Testis (tissue), 3 donors: ENCODE measurements around the gene FZD2. TPM values are rescaled to one million over a fixed set of nuclear protein-coding genes. Genes with fewer than 3 reads are reported as not detected.
A peak's percentile ranks its signal among the peaks of the same experiment; 100 is the strongest.

Experiments
- DNase-seq: peaks from one replicate; pipeline ENCODE4 v3.0.0-alpha.2; 2019
- H3K27ac ChIP-seq, 2 donors: fragments of 200-600 bp; sonication (generic); one replicate each; pipeline ENCODE4 v1.5.1; 2019
- H3K27me3 ChIP-seq: fragments of 200-600 bp; sonication (generic); one replicate; pipeline ENCODE4 v1.5.1; 2019
- H3K36me3 ChIP-seq: fragments of 200-600 bp; sonication (generic); one replicate; pipeline ENCODE4 v1.5.1; 2017; ENCODE audit warnings: low read depth; ENCODE audit errors: missing control alignments
- H3K4me1 ChIP-seq: fragments of 200-600 bp; sonication (generic); one replicate; pipeline ENCODE4 v1.5.1; 2019
- H3K4me3 ChIP-seq, 2 donors: fragments of 200-600 bp; sonication (generic); one replicate each; pipeline ENCODE4 v1.5.1; 2017 to 2019
- H3K9me3 ChIP-seq: fragments of 200-600 bp; sonication (generic); one replicate; pipeline ENCODE4 v1.5.1; 2017
- CTCF ChIP-seq, 3 experiments: fragments of 450-650 bp in 2 of 3; fragments of 200-600 bp in 1 of 3; sonication (generic) in 1 of 3; IDR thresholded peaks; one replicate each; pipeline ENCODE4 v1.5.1; 2016 to 2019; ENCODE audit warnings: antibody characterized with exemption in 3 of 3, mild to moderate bottlenecking in 2 of 3, moderate library complexity in 1 of 3
- POLR2A ChIP-seq: fragments of 450-650 bp; IDR thresholded peaks from one replicate; pipeline ENCODE4 v1.6.1; 2017; ENCODE audit warnings: antibody characterized with exemption, mild to moderate bottlenecking, moderate library complexity
- WGBS, 2 donors: methylation state at CpG; one replicate each; pipeline ENCODE4 v1.1.5; 2018; 5-methylcytosine and 5-hydroxymethylcytosine counted together
- intact Hi-C: fragments of 100-400 bp; cut with DNase I; formaldehyde crosslinking; loops from one replicate; pipeline ENCODE4 v1.15.1; 2023; ENCODE audit warnings: low total_unique reads
- polyA plus RNA-seq: library from polyadenylated mRNA; stranded (reverse); fragments of 350-450 nt; fragmentation: Illumina TruSeq; extraction: RNeasy Lipid Tissue Mini Kit (QIAGEN cat#74804); gene quantifications from one replicate; pipeline ENCODE4 v1.2.3, GENCODE V29; 2014; ENCODE audit warnings: low read depth, low replicate concordance; ENCODE audit not compliant: insufficient read depth
- total RNA-seq, 2 donors: library from RNA; depleted of rRNA; stranded (reverse); fragments of >200 nt; gene quantifications; one replicate each; pipeline ENCODE4 v1.2.3, GENCODE V29; 2016

FZD2 gene
- total and polyA plus RNA-seq, 3 donors from 2014 or later: 4.2 to 9.1 (median 6.1) TPM

DNA sequence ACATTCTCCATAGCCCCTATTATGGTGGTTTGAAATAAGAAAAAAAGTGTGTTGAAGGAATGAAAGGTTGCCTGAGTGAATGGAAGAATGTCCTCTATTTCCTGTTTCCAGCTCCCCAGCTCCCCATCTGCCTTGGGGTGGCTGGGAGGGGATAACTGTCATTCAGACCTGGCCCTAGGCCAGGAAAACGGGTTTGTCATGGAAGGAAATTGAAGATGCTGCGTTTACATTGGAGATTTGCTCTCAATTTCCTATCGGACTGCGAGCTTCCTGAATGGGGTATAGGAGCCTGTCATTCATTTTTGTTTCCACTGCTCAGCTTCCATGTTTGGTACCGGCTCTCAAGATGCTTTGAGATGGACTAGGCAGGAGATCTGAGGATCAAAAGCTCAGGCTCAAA is 2.2 kb upstream of the FZD2 start:
- no peak for DNase-seq
- no peaks in the 10 kb centered on the region for H3K9me3 ChIP-seq
- no peak overlapping the region for H3K27ac ChIP-seq
- peaks cover 4% of the 10 kb centered on the region for H3K4me1 ChIP-seq
- H3K4me3 ChIP-seq: no peak overlapping the region
- no peak for TF ChIP-seq CTCF (IDR thresholded peaks at IDR 0.05)
- no peak for TF ChIP-seq POLR2A
- intact Hi-C loops: no loop called here
- 71 to 75% methylated on average over 5 of the region's 5 CpGs for WGBS, 2 donors
- H3K27me3 ChIP-seq: no peaks in the 10 kb centered on the region
- H3K36me3 ChIP-seq: no peaks in the 10 kb centered on the region

DNA sequence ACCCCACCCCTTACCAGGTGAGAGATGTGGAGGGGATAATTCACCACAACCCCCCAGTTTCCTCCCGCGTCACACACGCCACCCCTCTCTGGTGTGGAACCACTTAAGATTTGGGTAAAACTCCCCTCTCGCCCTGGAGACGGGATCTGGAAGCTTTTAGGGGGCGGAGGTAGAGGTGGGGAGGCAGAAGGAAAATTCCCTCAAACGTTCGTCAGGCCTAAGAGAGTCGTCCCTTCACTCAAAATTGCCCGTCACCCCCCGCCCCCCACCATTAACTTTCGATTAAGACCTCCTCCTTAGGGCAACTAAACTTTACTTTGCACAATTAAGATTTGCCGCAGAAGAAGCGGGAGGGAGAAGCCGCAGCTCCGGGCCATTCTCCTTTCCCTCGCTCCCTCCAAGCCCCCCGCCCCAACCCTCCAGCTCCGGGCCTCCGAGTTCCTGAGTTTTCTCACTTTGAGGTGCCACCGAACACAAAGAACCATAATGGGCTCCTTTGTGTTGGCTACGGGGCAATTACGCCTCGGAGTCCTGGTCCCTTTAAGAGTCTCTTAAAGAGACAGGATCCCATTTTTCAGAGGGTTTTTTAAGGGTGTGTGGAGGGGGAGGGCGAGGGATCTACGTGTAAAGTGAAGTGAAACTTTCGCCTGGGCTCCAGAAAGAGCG is 985 bp upstream of the FZD2 start:
- Histone ChIP-seq H3K27me3 (no peaks in the 10 kb centered on the region), H3K36me3 (no peaks in the 10 kb centered on the region), H3K9me3 (no peaks in the 10 kb centered on the region), H3K4me1 (peaks cover 4% of the 10 kb centered on the region), H3K4me3 (peak overlapping the region; percentile 69 to 74), H3K27ac (peak overlapping the region; percentile 28 to 91)
- TF ChIP-seq CTCF (IDR thresholded peaks at IDR 0.05) (no peak), POLR2A (no peak)
- 0 to 1% methylated on average over 28 of the region's 28 CpGs for WGBS, 2 donors
- DNase-seq: peak; percentile 63
- intact Hi-C loops: no loop called here

GRCh38 chr17:44557651-44558285 is 484 bp downstream of the FZD2 start:
- Histone ChIP-seq H3K36me3 (no peaks in the 10 kb centered on the region), H3K27ac (peak overlapping the region in 1 of 2 donors; percentile 56), H3K4me1 (peaks cover 4% of the 10 kb centered on the region), H3K9me3 (no peaks in the 10 kb centered on the region), H3K4me3 (peak overlapping the region; percentile 69 to 74), H3K27me3 (no peaks in the 10 kb centered on the region)
- WGBS, 2 donors: 1% methylated on average over 55 of the region's 69 CpGs; no CpG with 5 or more reads in 1 of the 2 donors
- intact Hi-C loops: no loop called here
- peak; percentile 63 for DNase-seq
- no peak for TF ChIP-seq POLR2A
- TF ChIP-seq CTCF (IDR thresholded peaks at IDR 0.05): no peak

DNA sequence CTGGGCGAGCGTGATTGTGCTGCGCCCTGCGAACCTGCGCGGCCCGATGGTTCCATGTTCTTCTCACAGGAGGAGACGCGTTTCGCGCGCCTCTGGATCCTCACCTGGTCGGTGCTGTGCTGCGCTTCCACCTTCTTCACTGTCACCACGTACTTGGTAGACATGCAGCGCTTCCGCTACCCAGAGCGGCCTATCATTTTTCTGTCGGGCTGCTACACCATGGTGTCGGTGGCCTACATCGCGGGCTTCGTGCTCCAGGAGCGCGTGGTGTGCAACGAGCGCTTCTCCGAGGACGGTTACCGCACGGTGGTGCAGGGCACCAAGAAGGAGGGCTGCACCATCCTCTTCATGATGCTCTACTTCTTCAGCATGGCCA is 1.0 kb downstream of the FZD2 start:
- Histone ChIP-seq H3K27me3 (no peaks in the 10 kb centered on the region), H3K36me3 (no peaks in the 10 kb centered on the region), H3K27ac (no peak overlapping the region), H3K4me3 (peak overlapping the region; percentile 69 to 74), H3K4me1 (peaks cover 4% of the 10 kb centered on the region), H3K9me3 (no peaks in the 10 kb centered on the region)
- no peak for DNase-seq
- intact Hi-C loops: no loop called here
- 37 to 59% methylated on average over 12 to 31 of the region's 31 CpGs for WGBS, 2 donors
- TF ChIP-seq POLR2A: no peak
- no peak for TF ChIP-seq CTCF (IDR thresholded peaks at IDR 0.05)
